ENCODE measurements around the gene NRXN3.

DNA sequence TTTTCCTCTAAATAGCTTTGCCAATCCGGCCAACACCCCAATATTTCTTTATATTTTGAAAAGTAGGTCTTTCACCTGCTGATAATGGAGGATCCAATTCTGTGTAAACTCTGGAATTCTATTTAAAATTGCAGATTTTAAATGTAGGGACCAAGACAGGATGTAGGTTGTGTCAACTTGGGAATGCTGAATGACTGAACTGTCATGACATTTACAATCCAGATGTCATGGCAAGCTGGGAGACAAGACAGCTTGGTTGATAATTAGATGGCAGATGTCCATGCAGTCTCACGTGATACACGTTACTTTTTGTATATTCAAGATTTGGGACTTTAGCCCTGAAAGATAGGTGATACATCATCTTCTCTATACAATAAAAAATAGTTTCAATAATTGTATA, 1564.0 kb downstream of the NRXN3 start:
- TF ChIP-seq, protein P1, sequence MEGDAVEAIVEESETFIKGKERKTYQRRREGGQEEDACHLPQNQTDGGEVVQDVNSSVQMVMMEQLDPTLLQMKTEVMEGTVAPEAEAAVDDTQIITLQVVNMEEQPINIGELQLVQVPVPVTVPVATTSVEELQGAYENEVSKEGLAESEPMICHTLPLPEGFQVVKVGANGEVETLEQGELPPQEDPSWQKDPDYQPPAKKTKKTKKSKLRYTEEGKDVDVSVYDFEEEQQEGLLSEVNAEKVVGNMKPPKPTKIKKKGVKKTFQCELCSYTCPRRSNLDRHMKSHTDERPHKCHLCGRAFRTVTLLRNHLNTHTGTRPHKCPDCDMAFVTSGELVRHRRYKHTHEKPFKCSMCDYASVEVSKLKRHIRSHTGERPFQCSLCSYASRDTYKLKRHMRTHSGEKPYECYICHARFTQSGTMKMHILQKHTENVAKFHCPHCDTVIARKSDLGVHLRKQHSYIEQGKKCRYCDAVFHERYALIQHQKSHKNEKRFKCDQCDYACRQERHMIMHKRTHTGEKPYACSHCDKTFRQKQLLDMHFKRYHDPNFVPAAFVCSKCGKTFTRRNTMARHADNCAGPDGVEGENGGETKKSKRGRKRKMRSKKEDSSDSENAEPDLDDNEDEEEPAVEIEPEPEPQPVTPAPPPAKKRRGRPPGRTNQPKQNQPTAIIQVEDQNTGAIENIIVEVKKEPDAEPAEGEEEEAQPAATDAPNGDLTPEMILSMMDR (IDR thresholded peaks at IDR 0.05 in 4 of 5, conservative IDR thresholded peaks at IDR 0.05 in 1 of 5) = no peak
- TF ChIP-seq POLR2A (IDR thresholded peaks at IDR 0.05) = no peak
